H54 (cell line): ENCODE data around the gene KSR1.

ENCODE experiments used
- DNase-seq: peaks from one replicate; pipeline ENCODE4 v3.0.0; 2011; ENCODE audit warnings: low spot score, mixed read lengths; ENCODE audit not compliant: insufficient read length
- FAIRE-seq: peaks from 3 replicates; lab custom pipeline; 2011; peaks lifted over from hg19 to GRCh38; lab: Jason Lieb, UNC
- POLR2A ChIP-seq: IDR thresholded peaks from 2 replicates; pipeline ENCODE4 v1.6.1; 2011; ENCODE audit warnings: low read depth, mild to moderate bottlenecking, low read length

The KSR1 gene

GRCh38 chr17:27511168-27511883, 55.1 kb downstream of the KSR1 start:
- TF ChIP-seq POLR2A: no peak
- FAIRE-seq (no peak), DNase-seq (no peak)

GRCh38 chr17:27512031-27512430, 55.8 kb downstream of the KSR1 start:
- TF ChIP-seq POLR2A: no peak
- FAIRE-seq (no peak), DNase-seq (no peak)

- DNase-seq (no peak), FAIRE-seq (no peak)
- TF ChIP-seq POLR2A: no peak
Measured at GRCh38 chr17:27512511-27513346, 56.5 kb downstream of the KSR1 start.

- no peak for FAIRE-seq
- TF ChIP-seq POLR2A: no peak
- no peak for DNase-seq
Measured at GRCh38 chr17:27513849-27514248, 57.6 kb downstream of the KSR1 start.

GRCh38 chr17:27514595-27515413, 58.6 kb downstream of the KSR1 start:
- DNase-seq: no peak
- FAIRE-seq: no peak
- no peak for TF ChIP-seq POLR2A

GRCh38 chr17:27518048-27518447, 61.8 kb downstream of the KSR1 start:
- DNase-seq: no peak
- no peak for FAIRE-seq
- TF ChIP-seq POLR2A: no peak

GRCh38 chr17:27518545-27519521, 62.6 kb downstream of the KSR1 start:
- no peak for TF ChIP-seq POLR2A
- FAIRE-seq (no peak), DNase-seq (no peak)

GRCh38 chr17:27519550-27519949, 63.3 kb downstream of the KSR1 start:
- DNase-seq (no peak), FAIRE-seq (no peak)
- no peak for TF ChIP-seq POLR2A

GRCh38 chr17:27520491-27521185, 64.4 kb downstream of the KSR1 start:
- no peak for DNase-seq
- TF ChIP-seq POLR2A: no peak

GRCh38 chr17:27521281-27522027, 65.2 kb downstream of the KSR1 start:
- FAIRE-seq (no peak), DNase-seq (no peak)
- TF ChIP-seq POLR2A: no peak

More at GRCh38 chr17:27520491-27521185, 64.4 kb downstream of the KSR1 start:
- FAIRE-seq: no peak

GRCh38 chr17:27522028-27522635, 65.9 kb downstream of the KSR1 start:
- no peak for TF ChIP-seq POLR2A
- no peak for FAIRE-seq
- no peak for DNase-seq
